RWPE2 (cell line): ENCODE measurements around the gene SIPA1L3.
A peak's percentile ranks its signal among the peaks of the same experiment; 100 is the strongest.

Experiments
- ATAC-seq: fragments of 200-7000 bp; cut with Tn5 transposase; 3 replicates; pipeline ENCODE4 v1.9.1; 2021; ENCODE audit warnings: low read depth
- DNase-seq: peaks from one replicate; pipeline ENCODE4 v3.0.0-alpha.2; 2020; ENCODE audit warnings: low spot score
- H3K27ac ChIP-seq: fragments of 450-650 bp; 2 replicates; pipeline ENCODE4 v1.5.1; 2017; ENCODE audit warnings: mild to moderate bottlenecking; ENCODE audit not compliant: poor library complexity, severe bottlenecking
- H3K27me3 ChIP-seq: fragments of 250-450 bp; sonication (Bioruptor Pico); 2 replicates; pipeline ENCODE4 v1.5.1; 2021; ENCODE audit warnings: mild to moderate bottlenecking, moderate library complexity; ENCODE audit not compliant: insufficient read depth, poor library complexity, severe bottlenecking
- H3K36me3 ChIP-seq: fragments of 250-450 bp; sonication (Bioruptor Pico); 2 replicates; pipeline ENCODE4 v1.5.1; 2020; ENCODE audit warnings: low read depth, mild to moderate bottlenecking, moderate library complexity
- H3K4me1 ChIP-seq: fragments of 250-450 bp; sonication (Bioruptor Pico); 2 replicates; pipeline ENCODE4 v1.5.1; 2021; ENCODE audit warnings: mild to moderate bottlenecking, moderate library complexity; ENCODE audit not compliant: insufficient read depth, poor library complexity, severe bottlenecking
- H3K4me3 ChIP-seq: fragments of 250-450 bp; sonication (Bioruptor Pico); 2 replicates; pipeline ENCODE4 v1.5.1; 2021; ENCODE audit warnings: mild to moderate bottlenecking, moderate library complexity; ENCODE audit not compliant: severe bottlenecking
- H3K9me3 ChIP-seq: fragments of 250-450 bp; sonication (Bioruptor Pico); 2 replicates; pipeline ENCODE4 v1.5.1; 2021; ENCODE audit warnings: mild to moderate bottlenecking, moderate library complexity; ENCODE audit not compliant: severe bottlenecking
- CTCF ChIP-seq: fragments of 450-650 bp; IDR thresholded peaks from one replicate; pipeline ENCODE4 v1.5.1; 2017; ENCODE audit warnings: mild to moderate bottlenecking, moderate library complexity; ENCODE audit not compliant: poor library complexity, severe bottlenecking

SIPA1L3 gene

GRCh38 chr19:37950471-37951175 lies 43.6 kb downstream of the SIPA1L3 start:
- no peak for DNase-seq
- TF ChIP-seq CTCF, result no peak
- Histone ChIP-seq H3K9me3 (no peaks in the 10 kb centered on the region), H3K36me3 (peaks cover 5% of the 10 kb centered on the region; the same call in 1 of the 2 replicates), H3K4me1 (peaks cover 45% of the 10 kb centered on the region), H3K27me3 (no peaks in the 10 kb centered on the region), H3K4me3 (no peak overlapping the region), H3K27ac (peak overlapping the region; percentile 70)
- ATAC-seq, result no peak

GRCh38 chr19:37951816-37952210 lies 44.8 kb downstream of the SIPA1L3 start:
- peaks cover 46% of the 10 kb centered on the region for H3K4me1 ChIP-seq
- no peak overlapping the region for H3K4me3 ChIP-seq
- H3K9me3 ChIP-seq, result no peaks in the 10 kb centered on the region
- H3K36me3 ChIP-seq, result 0 out of 2 replicates have a peak, but pooled peaks cover 3% of the 10 kb centered on the region
- DNase-seq (no peak), ATAC-seq (peak; percentile 59)
- H3K27ac ChIP-seq, result peak overlapping the region; percentile 70
- H3K27me3 ChIP-seq, result no peaks in the 10 kb centered on the region
- TF ChIP-seq CTCF, result no peak

GRCh38 chr19:37953171-37953917 lies 46.3 kb downstream of the SIPA1L3 start:
- Histone ChIP-seq H3K27ac (peak overlapping the region; percentile 70), H3K27me3 (no peaks in the 10 kb centered on the region), H3K36me3 (peaks cover under 1% of the 10 kb centered on the region; the same call in 1 of the 2 replicates), H3K4me3 (no peak overlapping the region), H3K9me3 (no peaks in the 10 kb centered on the region), H3K4me1 (peaks cover 40% of the 10 kb centered on the region)
- DNase-seq, result no peak
- TF ChIP-seq CTCF, result no peak
- ATAC-seq, result peak; percentile 48

GRCh38 chr19:37953918-37954303 lies 46.9 kb downstream of the SIPA1L3 start:
- ATAC-seq (no peak), DNase-seq (no peak)
- no peak overlapping the region for H3K4me3 ChIP-seq
- H3K27ac ChIP-seq, result peak overlapping the region; percentile 70
- no peaks in the 10 kb centered on the region for H3K27me3 ChIP-seq
- peaks cover 6% of the 10 kb centered on the region for H3K36me3 ChIP-seq
- H3K4me1 ChIP-seq, result peaks cover 35% of the 10 kb centered on the region
- H3K9me3 ChIP-seq, result no peaks in the 10 kb centered on the region
- no peak for TF ChIP-seq CTCF
